ENCODE data around the gene PTPRT.

Gene PTPRT

DNA sequence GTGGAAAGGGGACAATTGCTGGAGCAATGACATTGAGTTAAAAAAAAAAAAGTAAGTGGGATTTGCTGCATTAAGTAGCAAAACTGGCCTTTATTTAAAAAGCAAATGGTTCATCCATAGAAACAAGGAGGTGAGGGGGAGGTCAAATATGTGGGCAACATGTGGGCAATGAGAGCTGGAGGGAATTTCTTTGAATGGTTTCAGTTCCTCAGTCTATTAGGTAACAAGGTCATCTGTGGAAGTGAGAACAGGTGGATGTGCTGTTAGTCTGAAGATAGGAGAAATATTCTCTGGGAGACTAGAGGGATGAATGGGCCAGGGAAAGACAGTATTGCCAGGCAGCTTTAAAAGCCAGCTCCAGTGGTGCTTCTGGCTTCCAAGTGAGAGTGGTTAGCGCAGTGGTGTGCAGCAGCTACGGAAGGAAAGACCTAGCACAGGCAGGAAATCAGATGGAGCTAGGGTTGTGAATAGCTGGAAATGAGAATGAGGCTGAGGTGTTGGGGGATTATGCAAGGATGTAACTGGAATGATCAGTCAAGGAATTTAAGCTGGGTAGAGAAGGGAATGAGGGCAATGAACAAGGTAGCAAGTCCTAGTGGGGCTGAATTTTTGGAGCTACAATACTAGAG, 727.6 kb downstream of the PTPRT start:
- no peak for DNase-seq (ENCODE audit: low spot score)

DNA sequence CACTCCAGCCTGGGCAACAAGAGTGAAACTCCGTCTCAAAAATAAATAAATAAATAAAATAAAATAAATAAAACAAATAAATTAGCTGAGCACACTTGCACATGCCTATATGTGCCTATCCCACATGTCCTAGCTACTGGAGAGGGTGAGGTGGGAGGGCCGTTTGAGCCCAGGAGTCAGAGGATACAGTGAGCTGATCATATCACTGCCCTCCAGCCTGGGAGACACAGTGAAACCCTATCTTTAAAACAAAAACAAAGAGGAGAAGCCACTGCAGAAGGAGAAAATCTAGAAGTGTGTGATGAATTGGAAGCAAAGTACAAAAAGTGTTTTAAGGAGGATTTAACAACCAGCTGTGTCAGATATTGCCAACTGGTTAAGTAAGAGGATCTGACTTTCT, 728.4 kb downstream of the PTPRT start:
- no peak for DNase-seq (ENCODE audit: low spot score)

DNA sequence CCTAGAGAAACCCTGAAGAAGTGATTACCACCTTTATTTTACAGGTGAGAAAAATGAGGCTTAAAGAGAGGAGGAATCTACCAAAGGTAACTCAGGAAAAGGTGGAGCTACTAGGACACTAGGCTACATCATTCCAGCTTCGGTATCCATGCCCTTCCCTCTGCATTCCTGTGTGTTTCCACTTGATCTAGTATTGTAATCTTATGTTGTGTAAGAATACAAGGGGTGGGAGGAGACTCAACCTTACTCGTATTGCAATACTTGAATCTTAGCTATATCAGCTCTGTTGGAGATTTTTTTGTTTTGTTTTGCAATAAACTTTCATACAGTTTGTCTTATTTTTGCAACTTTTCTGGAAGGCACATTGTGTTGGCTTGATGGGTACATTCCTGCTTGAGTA, 742.4 kb downstream of the PTPRT start:
- DNase-seq (ENCODE audit: low spot score): no peak

DNA sequence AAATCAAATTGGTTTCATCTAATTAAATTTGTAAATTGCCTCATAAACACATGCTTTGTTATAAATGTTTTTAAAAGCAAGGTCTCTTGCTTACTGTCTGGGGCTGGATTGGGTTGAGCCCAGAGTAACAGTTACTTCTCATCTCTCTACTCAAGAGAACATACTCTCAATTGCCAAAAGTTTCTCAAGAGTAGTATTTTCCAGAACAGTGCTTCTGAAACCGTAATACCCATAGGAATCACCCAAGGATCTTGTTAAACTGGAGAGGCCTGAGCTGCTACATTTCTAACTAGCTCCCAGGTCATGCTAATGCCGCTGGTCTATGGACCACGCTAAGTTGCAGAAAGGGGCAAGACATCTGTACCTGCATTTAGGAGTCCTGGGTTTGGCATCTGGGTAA, 744.9 kb downstream of the PTPRT start:
- no peak for DNase-seq (ENCODE audit: low spot score)

DNA sequence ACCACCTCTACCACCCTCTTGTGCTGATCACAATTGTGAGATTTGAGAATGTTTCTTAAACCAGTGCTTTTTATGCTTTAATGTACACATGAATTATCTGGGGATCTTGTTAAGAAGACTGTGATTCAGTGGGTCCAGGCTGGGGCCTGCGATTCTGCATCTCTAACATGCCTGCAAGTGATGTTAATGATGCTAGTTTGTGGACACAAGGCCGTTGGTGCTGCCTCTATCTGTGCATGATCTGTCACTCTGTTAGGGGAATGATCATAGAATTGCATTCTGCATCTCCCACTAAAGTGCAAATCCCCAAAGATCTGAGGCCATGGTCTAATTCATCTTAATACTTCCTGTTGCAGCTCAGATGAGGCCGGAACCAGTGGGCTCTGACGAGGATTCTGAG, 746.5 kb downstream of the PTPRT start:
- no peak for DNase-seq (ENCODE audit: low spot score)

DNA sequence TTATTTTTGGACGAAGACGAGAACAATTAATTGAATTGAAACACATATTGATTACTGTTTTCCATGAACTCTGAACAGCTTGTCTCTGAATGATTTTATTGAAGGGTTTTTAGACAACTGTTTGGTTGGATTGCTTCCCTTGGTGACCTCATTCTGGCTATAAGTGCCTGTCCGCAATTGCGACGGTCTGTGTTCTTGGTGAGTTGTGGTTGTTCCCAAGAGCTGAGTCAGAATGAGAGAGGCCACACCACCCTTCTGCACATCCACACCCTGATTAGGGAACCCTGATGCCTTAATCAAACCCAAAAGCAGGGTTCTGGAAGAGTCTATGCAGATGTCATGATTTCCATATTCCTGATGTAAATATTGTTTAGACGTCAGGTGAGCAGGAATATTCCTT, 747.0 kb downstream of the PTPRT start:
- no peak for DNase-seq (ENCODE audit: low spot score)

DNA sequence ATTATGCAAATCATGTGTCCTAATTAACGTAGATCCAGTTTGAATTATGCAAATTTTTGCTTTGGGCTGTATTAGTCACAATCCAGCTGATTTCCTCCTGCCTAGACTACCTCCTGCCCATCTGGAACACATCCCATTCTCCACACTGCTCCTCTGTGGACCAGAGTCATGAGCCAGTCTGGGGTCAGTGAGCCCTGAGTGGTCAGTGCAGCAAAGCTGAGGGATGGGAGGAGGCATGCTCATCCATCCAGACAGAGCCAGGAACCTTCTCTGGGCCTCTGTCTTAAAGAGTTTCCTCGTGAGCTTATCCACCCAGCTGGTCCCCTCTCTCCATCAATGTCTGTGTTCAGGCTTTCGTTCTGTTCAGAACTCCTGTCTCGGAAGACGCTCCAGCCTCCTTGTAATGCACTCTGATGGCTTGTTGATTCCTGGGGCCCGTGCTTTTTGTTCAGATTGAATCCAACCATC, 747.8 kb downstream of the PTPRT start:
- DNase-seq (ENCODE audit: low spot score): no peak

DNA sequence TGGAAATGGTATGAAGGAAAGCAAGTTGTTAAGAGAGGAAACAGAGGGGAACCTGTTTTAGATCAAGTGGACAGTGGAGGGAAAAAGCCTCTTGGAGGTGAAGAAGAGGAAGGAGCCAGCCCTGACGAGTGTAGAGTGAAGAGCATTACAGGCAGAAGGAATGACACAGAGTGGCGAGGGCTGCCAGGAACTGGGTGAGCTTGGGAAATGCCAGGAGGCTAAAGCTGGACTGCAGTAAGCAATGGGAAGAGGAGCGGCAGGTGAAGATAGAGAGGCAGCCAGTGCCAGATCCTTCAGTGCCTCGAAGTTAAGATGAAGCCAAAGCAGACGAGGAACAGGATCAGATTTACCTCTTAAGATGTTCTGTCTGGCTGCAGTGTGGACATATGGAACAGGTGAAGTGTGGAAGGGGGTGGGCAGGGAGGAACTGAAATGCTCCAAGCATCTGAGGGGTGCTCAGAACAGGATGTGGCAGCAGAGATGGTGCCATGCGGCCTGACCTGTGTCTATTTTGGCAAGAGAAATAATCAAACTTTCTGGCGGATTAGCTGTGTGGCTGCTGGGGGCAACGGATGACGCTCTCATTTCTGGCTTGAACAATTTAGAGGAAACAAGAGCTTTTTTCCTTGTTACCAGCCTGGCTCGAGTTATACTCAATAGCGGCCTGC, 748.4 kb downstream of the PTPRT start:
- no peak for DNase-seq (ENCODE audit: low spot score)

DNA sequence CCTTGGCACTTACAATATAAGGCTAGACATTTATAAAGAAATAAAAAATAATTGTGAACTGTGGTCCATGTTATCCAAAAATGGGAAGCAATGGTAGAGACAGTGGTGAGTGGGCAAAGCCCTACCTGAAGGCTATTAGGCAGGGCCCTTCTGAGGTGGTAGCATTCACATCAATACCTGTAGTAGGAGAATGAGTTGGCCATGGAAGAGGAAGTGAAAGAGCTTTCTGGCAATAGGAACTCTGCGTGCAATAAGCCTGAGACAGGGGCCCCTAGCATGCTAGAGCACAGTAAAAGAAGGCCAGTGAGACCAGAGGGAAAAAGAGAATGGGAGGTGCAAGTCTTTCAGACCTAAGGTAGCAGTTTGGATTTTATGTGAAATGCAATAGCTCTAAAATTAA, 754.5 kb downstream of the PTPRT start:
- no peak for DNase-seq (ENCODE audit: low spot score)

DNA sequence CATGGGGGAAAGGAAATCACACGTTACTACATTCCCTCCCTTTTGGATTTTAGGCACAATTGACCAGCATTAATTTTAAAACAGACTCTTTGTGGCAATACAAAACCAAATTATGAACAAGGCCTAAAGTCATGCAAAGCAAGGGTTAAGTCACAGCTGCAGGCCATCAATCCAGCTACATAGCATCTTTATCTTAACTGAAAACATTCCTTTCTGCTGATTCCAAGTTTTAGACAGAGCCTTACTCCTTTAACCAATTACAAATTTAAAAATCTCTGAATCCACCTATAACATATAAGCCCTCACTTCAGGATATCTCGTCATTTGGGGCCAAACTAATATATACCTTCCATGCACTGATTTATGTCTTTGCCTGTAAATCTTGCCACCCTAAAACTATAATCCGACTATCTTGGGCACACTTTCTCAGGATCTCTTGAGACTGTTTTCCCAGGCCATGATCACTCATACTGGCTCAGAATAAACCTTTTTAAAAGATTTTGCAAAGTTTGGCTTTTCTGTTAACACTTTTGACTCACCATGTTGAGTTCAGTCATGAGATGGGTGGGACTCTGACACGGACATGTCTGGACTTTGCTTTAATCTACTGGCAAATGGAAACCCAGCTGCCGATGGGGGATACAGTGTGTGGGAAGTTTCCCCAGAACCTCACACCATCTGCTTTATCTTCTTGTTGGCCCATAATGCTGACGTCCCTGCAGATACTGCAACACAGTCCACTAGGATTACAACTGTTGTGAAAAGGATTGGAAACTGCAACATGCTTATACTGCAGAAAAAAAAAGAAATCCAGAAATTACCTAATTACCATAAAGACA, 757.0 kb downstream of the PTPRT start:
- DNase-seq (ENCODE audit: low spot score): no peak

DNA sequence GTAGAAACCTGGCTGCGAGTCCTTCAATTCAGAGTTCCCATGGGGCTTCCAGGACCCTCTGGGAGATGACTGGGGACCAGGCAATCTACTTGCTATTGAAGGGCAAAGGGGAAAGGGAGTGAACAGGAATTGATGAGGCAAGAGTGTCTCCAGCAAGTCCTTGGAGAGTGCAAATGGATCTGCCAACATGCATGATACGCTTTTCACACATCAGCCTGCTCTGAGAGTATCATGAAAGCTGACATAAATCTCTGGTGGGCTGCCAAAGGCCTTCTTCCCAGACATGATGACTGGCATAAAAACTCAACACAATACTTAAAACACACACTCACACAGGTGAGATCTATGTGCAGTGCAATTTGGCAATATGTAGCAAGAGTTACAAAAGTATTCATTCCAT, 759.1 kb downstream of the PTPRT start:
- DNase-seq (ENCODE audit: low spot score): no peak

DNA sequence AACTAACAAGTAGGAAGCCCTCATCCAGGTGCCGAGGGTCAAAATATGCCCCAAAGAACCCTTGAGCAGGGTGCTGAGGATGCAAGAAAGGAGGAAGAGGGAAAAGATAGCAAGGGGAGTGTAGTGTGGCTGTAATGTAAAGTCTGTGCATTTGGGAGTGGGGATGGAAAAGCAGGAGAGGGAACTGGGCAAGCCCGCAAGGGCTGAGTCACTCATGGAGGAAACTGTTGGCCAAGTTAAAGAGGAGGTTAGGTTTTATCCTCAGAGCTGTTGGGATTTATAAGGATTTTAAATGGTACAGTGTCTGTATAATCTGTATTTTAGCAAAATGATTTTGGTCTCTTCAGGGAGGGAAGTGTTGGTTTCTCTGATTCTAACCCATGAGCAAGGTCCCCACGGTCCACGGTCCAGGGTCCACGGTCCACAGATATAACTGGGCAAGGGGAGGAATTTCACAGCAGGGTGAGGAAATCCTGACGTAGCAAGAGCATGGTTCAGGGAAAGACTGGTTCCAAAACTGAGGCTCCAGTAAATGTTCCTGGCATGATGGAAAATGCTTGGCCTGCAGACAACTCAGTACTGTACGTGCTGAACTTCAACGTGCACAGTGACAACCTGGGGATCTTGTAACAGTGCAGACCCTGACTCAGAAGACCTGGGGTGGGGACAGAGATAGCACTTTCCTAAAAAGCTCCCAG, 759.8 kb downstream of the PTPRT start:
- DNase-seq (ENCODE audit: low spot score): no peak

DNA sequence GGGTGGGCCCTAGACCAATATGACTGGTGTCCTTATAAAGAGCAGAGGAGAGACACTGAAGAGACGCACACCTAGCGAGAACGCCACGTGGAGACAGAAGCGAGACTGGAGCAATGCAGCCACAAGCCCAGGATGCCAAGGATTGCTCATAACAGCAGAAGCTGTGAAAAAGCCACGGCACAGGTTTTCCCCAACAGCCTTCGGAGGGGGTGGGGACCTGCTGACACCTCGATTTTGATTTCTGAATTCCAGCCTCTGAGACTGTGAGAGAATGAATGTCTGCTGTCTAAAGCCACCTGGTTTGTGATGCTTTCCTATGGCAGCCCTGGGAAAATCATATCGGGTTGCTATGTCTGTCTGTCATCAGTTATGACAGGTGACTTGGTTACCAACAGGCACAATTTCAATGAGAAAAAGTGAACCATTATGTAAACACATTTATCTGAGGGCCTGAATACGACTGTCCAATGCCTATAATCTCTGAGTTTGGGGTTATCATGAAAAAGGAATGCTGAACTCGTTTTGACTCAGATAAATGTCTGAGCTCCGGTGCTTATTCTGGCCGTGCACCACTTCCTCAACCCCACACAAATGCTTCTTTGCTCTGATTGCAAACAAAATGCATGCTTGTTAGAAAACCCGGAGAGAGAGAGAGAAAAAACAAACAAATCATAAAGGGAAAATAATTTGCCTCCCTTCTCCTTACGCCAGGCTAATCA, 769.7 kb downstream of the PTPRT start:
- DNase-seq (ENCODE audit: low spot score): no peak

DNA sequence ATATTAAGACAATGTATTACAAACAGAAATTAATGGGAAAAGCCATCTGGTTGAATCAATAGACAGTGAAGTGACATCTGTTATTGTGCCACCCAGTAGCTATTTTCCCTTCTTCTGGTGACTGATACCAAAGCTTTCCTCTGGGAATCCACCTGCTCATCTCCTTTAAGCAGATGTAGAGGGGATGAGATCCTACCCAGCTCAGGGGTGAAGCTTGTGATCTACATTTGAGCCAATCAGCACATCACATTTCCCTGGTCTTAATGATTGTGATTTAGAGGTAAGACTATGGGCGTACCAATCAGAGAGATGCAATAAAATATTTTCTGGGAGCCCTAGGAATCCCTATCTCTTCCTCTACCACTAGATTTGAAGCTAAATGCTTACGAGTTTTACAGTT, 782.9 kb downstream of the PTPRT start:
- DNase-seq (ENCODE audit: low spot score): no peak

DNA sequence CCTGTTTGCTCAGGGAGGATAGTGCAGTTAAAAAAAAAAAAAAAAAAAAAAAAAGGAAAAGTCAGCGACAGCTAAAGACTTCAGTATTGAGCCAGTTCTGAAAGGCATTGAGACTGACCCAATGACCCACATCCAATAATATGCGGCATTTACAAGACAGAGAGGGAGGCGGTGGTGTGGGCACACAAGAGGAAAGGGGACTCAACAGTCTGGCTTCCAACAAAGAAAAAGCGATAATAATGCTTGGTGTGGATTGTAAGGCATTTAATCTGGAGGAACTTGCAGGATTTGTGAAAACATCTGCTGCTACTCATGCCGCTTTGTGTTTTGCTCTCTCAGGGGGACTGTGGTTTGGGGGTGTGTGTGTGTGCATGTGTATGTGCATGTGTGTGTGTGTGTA, 787.3 kb downstream of the PTPRT start:
- no peak for DNase-seq (ENCODE audit: low spot score)

DNA sequence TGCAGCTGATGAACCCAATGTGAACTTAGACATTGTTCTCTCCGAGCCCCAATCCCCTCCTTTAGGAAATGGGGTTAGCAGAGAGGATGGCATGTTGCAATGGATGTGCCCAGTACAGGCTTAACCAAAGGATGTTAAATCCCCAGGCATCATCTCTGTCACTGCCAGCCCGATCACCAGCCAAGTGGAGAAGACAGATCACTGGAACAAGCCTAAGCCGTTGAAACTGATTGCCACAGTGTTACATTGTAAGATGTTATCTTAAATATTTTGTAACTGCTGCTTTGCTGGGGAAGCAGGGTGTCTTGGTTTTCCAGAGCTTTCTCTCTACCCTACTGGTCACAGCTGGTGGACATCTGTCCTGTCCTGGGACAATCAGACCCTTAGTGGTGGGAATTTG, 788.1 kb downstream of the PTPRT start:
- DNase-seq (ENCODE audit: low spot score): no peak

DNA sequence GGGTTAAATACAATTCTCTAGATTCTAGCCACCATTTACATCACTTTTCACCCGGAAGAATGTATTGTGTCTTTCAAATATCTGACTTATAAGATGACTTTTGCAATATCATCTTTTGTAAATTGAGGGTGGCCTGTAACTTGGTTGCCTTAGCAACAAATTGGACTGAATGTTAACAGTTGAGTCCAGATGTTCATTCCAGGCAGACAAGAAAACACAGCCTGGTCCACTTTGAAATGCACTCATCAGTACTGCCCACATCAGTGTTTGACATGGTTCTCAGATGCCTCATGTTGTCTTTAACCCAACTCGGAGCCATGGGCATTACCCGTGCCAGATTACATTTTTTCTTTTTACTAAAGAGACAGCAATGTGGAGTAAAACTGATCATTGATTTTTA, 789.9 kb downstream of the PTPRT start:
- no peak for DNase-seq (ENCODE audit: low spot score)

DNA sequence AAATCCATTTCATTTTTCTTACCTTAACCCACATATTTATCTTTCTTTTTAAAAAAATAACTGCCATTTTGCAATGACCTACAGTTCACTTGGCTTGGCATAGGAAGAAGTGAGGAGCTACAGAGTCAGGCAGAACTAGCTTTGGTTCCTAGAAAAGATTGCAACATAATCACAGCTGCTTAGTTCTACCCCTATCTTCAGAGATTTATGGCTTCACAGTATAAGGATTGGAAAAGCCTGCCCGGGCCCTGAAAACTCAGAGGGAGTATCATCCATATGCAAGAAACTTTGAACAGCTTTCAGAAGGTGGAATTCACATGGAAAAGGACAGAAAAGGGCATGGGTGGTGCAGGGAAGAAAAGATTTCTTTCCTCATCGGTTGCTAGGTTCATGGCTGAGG, 797.3 kb downstream of the PTPRT start:
- no peak for DNase-seq (ENCODE audit: low spot score)

DNA sequence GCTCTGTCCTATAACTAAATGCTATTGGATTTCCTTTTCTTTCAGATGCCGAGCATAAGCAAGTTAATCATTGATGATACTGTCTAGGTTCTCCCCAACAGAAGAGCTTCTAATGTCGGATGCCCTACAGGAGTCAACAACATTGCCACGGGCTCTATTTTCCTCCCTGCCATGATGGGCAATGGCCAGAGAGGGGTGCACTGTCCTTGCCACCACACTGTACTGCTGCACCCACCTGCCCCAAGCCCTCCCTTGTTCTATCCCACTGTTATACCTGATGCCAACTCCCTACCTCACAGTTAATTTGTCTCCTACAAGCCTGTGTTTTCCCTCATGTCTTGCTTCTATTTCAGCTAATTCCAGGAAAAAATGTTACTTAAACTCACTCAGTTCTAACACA, 797.9 kb downstream of the PTPRT start:
- no peak for DNase-seq (ENCODE audit: low spot score)

DNA sequence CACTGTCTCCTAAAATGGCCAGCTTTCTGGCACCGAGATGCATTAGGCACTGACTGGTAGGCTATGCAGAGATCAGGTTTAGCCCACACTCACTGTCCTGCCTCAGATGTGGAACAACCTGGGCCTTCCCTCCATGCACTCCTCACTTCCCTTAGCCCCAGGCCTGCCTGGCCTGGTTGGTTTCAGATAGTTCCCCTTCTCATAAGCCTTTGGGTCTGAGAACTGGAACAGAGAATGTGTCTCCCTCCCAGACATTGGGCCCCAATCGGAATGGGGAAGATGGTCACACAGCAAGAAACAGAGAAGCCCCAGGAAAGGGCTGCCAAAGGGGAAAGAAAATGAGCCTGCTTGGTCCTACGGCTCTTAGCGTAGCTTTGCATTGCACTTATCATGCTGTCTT, 809.4 kb downstream of the PTPRT start:
- no peak for DNase-seq (ENCODE audit: low spot score)

DNA sequence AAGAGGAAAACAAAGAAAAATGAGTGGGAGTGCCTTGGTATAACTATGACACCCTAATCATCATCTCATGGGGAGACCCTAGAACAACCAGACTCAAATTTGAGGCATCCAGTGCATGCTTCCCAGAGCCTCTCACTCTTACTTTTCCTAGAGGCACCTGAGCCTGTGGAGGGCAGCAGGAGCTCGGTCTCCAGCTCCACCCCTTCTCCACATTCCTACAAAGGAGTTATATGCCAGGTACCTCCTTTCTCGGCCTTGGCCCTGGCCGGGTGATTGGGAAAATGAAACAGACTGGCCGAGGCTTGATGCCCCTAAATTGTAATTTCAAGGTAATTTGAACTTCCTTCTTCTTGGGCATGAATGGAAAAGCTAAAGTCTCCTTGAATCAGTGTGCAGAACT, 810.3 kb downstream of the PTPRT start:
- DNase-seq (ENCODE audit: low spot score): no peak

DNA sequence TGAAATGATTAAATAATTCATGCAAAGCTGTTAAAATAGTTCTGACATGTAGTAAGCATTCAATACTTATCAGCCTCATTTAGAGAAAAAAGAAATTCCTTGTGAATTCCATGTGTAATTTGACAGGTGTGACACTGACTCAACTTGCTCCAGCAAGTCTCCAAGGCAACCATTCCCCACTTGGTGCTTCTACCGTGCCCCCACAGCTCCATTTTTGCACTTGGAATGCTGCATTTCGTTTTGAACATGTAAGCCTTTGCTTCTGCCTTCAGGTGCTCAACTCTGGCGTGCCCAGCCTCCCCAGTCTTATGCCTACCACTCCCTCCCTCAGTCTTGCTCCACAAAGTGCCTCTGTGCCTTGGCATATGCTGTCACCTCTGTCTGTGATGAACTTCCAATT, 810.9 kb downstream of the PTPRT start:
- DNase-seq (ENCODE audit: low spot score): no peak

Measured in LoVo (cell line).